NCI-H2171 (cell line): ENCODE data around the gene CARD18.

ENCODE experiments used
- DNase-seq: peaks from one replicate; lab custom pipeline; 2025; lab: John Stamatoyannopoulos, UW

CARD18 gene

GRCh38 chr11:105139669-105140068, at the start of gene CARD18:
Gene CARD18, minus strand, starts transcription at chr11:105139769. Its CDS starts 43 bp downstream, at chr11:105139726.
- no peak for DNase-seq

- no peak for DNase-seq
Measured at GRCh38 chr11:105183987-105184386, 44.4 kb upstream of the CARD18 start.

- no peak for DNase-seq
Measured at GRCh38 chr11:105183426-105183825, 43.9 kb upstream of the CARD18 start.

- DNase-seq, result no peak
Measured at GRCh38 chr11:105181521-105181920, 42.0 kb upstream of the CARD18 start.

- DNase-seq, result no peak
Measured at GRCh38 chr11:105181100-105181499, 41.5 kb upstream of the CARD18 start.

GRCh38 chr11:105179542-105180278, 40.1 kb upstream of the CARD18 start:
- no peak for DNase-seq

GRCh38 chr11:105177658-105178057, 38.1 kb upstream of the CARD18 start:
- DNase-seq, result no peak

GRCh38 chr11:105168457-105168856, 28.9 kb upstream of the CARD18 start:
- no peak for DNase-seq

- DNase-seq, result no peak
Measured at GRCh38 chr11:105167244-105167643, 27.7 kb upstream of the CARD18 start.

- DNase-seq, result no peak
Measured at GRCh38 chr11:105164208-105164607, 24.6 kb upstream of the CARD18 start.

- DNase-seq, result no peak
Measured at GRCh38 chr11:105162506-105162905, 22.9 kb upstream of the CARD18 start.

- no peak for DNase-seq
Measured at GRCh38 chr11:105158436-105158835, 18.9 kb upstream of the CARD18 start.

- DNase-seq, result no peak
Measured at GRCh38 chr11:105156720-105157119, 17.2 kb upstream of the CARD18 start.

GRCh38 chr11:105156231-105156630, 16.7 kb upstream of the CARD18 start:
- DNase-seq, result no peak

GRCh38 chr11:105155679-105156078, 16.1 kb upstream of the CARD18 start:
- DNase-seq, result no peak

GRCh38 chr11:105153392-105153791, 13.8 kb upstream of the CARD18 start:
- no peak for DNase-seq

- DNase-seq, result no peak
Measured at GRCh38 chr11:105152560-105152959, 13.0 kb upstream of the CARD18 start.

GRCh38 chr11:105152021-105152512, 12.5 kb upstream of the CARD18 start:
- DNase-seq, result no peak

GRCh38 chr11:105149477-105149876, 9.9 kb upstream of the CARD18 start:
- no peak for DNase-seq

GRCh38 chr11:105148241-105148640, 8.7 kb upstream of the CARD18 start:
- DNase-seq, result no peak

GRCh38 chr11:105144887-105145286, 5.3 kb upstream of the CARD18 start:
- no peak for DNase-seq

GRCh38 chr11:105142167-105142566, 2.6 kb upstream of the CARD18 start:
- DNase-seq, result no peak

- DNase-seq, result no peak
Measured at GRCh38 chr11:105137286-105137685, 2.3 kb downstream of the CARD18 start.

GRCh38 chr11:105135883-105136282, 3.7 kb downstream of the CARD18 start:
- DNase-seq, result no peak
